Upper lobe of left lung (tissue), 6 donors: ENCODE results near the gene OGFOD1. TPM values are rescaled to one million over a fixed set of nuclear protein-coding genes. Genes with fewer than 3 reads are reported as not detected.

Experiments used
- ATAC-seq, 2 donors: fragments of 200-7000 bp; cut with Tn5 transposase; one replicate each; pipeline ENCODE4 v1.9.1; 2022; ENCODE audit warnings: mild to moderate bottlenecking in 2 of 2, moderate library complexity in 2 of 2; ENCODE audit not compliant: low FRiP score in 2 of 2
- DNase-seq, 2 donors: peaks; one replicate each; pipeline ENCODE4 v3.0.0-alpha.2; 2019 to 2020
- H3K27ac ChIP-seq, 4 donors: fragments of 200-600 bp; sonication (generic); one replicate each; pipeline ENCODE4 v1.5.1; 2016 to 2019
- H3K27me3 ChIP-seq, 4 donors: fragments of 200-600 bp; sonication (generic); one replicate each; pipeline ENCODE4 v1.5.1; 2017 to 2019
- H3K36me3 ChIP-seq, 4 donors: fragments of 200-600 bp; sonication (generic); one replicate each; pipeline ENCODE4 v1.5.1; 2016 to 2019
- H3K4me1 ChIP-seq, 4 donors: fragments of 200-600 bp; sonication (generic); one replicate each; pipeline ENCODE4 v1.5.1; 2018 to 2019
- H3K4me3 ChIP-seq, 4 donors: fragments of 200-600 bp; sonication (generic); one replicate each; pipeline ENCODE4 v1.5.1; 2017 to 2019; ENCODE audit warnings: mild to moderate bottlenecking in 2 of 4, moderate library complexity in 1 of 4
- H3K9me3 ChIP-seq, 4 donors: fragments of 200-600 bp; sonication (generic); one replicate each; pipeline ENCODE4 v1.5.1; 2018 to 2019
- CTCF ChIP-seq, 6 experiments: fragments of 450-650 bp in 4 of 6; fragments of 200-600 bp in 2 of 6; sonication (generic) in 2 of 6; IDR thresholded peaks; one replicate each; pipeline ENCODE4 v1.5.1; 2016 to 2019; ENCODE audit warnings: antibody characterized with exemption in 6 of 6
- EP300 ChIP-seq, 4 donors: sonication (generic); formaldehyde crosslinking; IDR thresholded peaks; one replicate each; pipeline ENCODE4 v1.5.1; 2017; ENCODE audit warnings: antibody characterized with exemption in 4 of 4, control low read depth in 2 of 4
- POLR2A ChIP-seq, 4 donors: fragments of 450-650 bp; IDR thresholded peaks; one replicate each; pipeline ENCODE4 v1.5.1; 2016 to 2017; ENCODE audit warnings: antibody characterized with exemption in 4 of 4, mild to moderate bottlenecking in 2 of 4
- POLR2AphosphoS5 ChIP-seq, 2 donors: sonication (generic); formaldehyde crosslinking; IDR thresholded peaks; one replicate each; pipeline ENCODE4 v1.5.1; 2017; ENCODE audit warnings: antibody characterized with exemption in 2 of 2
- WGBS, 2 donors: methylation state at CpG; one replicate each; pipeline ENCODE4 v1.1.5; 2017 to 2018; 5-methylcytosine and 5-hydroxymethylcytosine counted together
- total RNA-seq, 6 donors: library from RNA; depleted of rRNA in 4 of 6; stranded (reverse); fragments of >200 nt in 4 of 6; gene quantifications; one replicate each; pipeline versions ENCODE4 v1.1.0 to v1.2.1, GENCODE V29; 2016 to 2021
- donor health status: DM: no; HTN: no; CAD: no; lungs with moderate emphysema.
- donor health status: DM: no; HTN: yes; CAD: no; lungs with severe emphysema.

The OGFOD1 gene
- total RNA-seq, 6 donors from 2014 or later, result 19.8 to 72.3 (median 29.7) TPM

- TF ChIP-seq POLR2AphosphoS5 (IDR thresholded peaks at IDR 0.05) (no peak), POLR2A (IDR thresholded peaks at IDR 0.05) (no peak), CTCF (IDR thresholded peaks at IDR 0.05) (no peak), EP300 (IDR thresholded peaks at IDR 0.05) (no peak)
- DNase-seq (no peak), ATAC-seq (no peak)
- 96 to 98% methylated on average over 4 of the region's 4 CpGs for WGBS, 2 donors
- Histone ChIP-seq H3K27ac (no peak overlapping the region), H3K4me1 (no peaks in the 10 kb centered on the region), H3K4me3 (no peak overlapping the region), H3K36me3 (peaks cover 0 to 11% (median under 1%) of the 10 kb centered on the region in 4 donors), H3K27me3 (no peaks in the 10 kb centered on the region), H3K9me3 (no peaks in the 10 kb centered on the region)
Measured at GRCh38 chr16:56491657-56492261, 40.4 kb downstream of the OGFOD1 start.

GRCh38 chr16:56493126-56493525 is 41.8 kb downstream of the OGFOD1 start:
- Histone ChIP-seq H3K27ac (no peak overlapping the region), H3K36me3 (peaks cover 6 to 25% (median 10%) of the 10 kb centered on the region in 4 donors), H3K4me3 (no peak overlapping the region), H3K27me3 (no peaks in the 10 kb centered on the region), H3K9me3 (no peaks in the 10 kb centered on the region), H3K4me1 (no peaks in the 10 kb centered on the region)
- 80 to 87% methylated on average over 2 of the region's 2 CpGs for WGBS, 2 donors
- TF ChIP-seq CTCF (IDR thresholded peaks at IDR 0.05) (no peak), POLR2AphosphoS5 (IDR thresholded peaks at IDR 0.05) (no peak), POLR2A (IDR thresholded peaks at IDR 0.05) (no peak), EP300 (IDR thresholded peaks at IDR 0.05) (no peak)
- ATAC-seq, result no peak
- no peak for DNase-seq

- no peak for TF ChIP-seq POLR2A (IDR thresholded peaks at IDR 0.05)
- no peak for TF ChIP-seq POLR2AphosphoS5 (IDR thresholded peaks at IDR 0.05)
- no peak for TF ChIP-seq CTCF (IDR thresholded peaks at IDR 0.05)
- TF ChIP-seq EP300 (IDR thresholded peaks at IDR 0.05), result no peak
- Histone ChIP-seq H3K4me1 (no peaks in the 10 kb centered on the region), H3K27ac (no peak overlapping the region), H3K36me3 (peaks cover 11 to 31% (median 14%) of the 10 kb centered on the region in 4 donors), H3K4me3 (no peak overlapping the region), H3K9me3 (no peaks in the 10 kb centered on the region), H3K27me3 (no peaks in the 10 kb centered on the region)
- WGBS, 2 donors, result 100% methylated on average over 1 of the region's 1 CpG
- DNase-seq, result no peak
- ATAC-seq, result no peak
Measured at GRCh38 chr16:56493815-56494214, 42.5 kb downstream of the OGFOD1 start.

GRCh38 chr16:56505181-56505580 is 53.8 kb downstream of the OGFOD1 start:
- WGBS, 2 donors, result 87 to 89% methylated on average over 3 of the region's 3 CpGs
- Histone ChIP-seq H3K36me3 (peaks cover 26 to 89% (median 52%) of the 10 kb centered on the region in 4 donors), H3K4me3 (no peak overlapping the region), H3K27ac (no peak overlapping the region), H3K9me3 (no peaks in the 10 kb centered on the region), H3K4me1 (no peaks in the 10 kb centered on the region), H3K27me3 (no peaks in the 10 kb centered on the region)
- DNase-seq (no peak), ATAC-seq (no peak)
- no peak for TF ChIP-seq CTCF (IDR thresholded peaks at IDR 0.05)
- no peak for TF ChIP-seq POLR2A (IDR thresholded peaks at IDR 0.05)
- TF ChIP-seq POLR2AphosphoS5 (IDR thresholded peaks at IDR 0.05), result no peak
- TF ChIP-seq EP300 (IDR thresholded peaks at IDR 0.05), result no peak

- Histone ChIP-seq H3K9me3 (no peaks in the 10 kb centered on the region), H3K4me3 (no peak overlapping the region), H3K27me3 (no peaks in the 10 kb centered on the region), H3K36me3 (peaks cover 17 to 82% (median 43%) of the 10 kb centered on the region in 4 donors), H3K4me1 (no peaks in the 10 kb centered on the region), H3K27ac (no peak overlapping the region)
- DNase-seq (no peak), ATAC-seq (peak in 1 of 2 donors; percentile 31)
- no peak for TF ChIP-seq CTCF (IDR thresholded peaks at IDR 0.05)
- TF ChIP-seq POLR2AphosphoS5 (IDR thresholded peaks at IDR 0.05), result no peak
- no peak for TF ChIP-seq POLR2A (IDR thresholded peaks at IDR 0.05)
Measured at GRCh38 chr16:56506941-56507340, 55.6 kb downstream of the OGFOD1 start.
